GM21367 (cell line): ENCODE results near the gene TMUB1.

Experiments
- ATAC-seq: cut with Tn5 transposase; IDR thresholded peaks from one replicate; pipeline ENCODE4 v1.9.1; 2021; ENCODE audit not compliant: unreplicated experiment

Gene TMUB1

GRCh38 chr7:151086802-151087244, 3.5 kb upstream of the TMUB1 start:
- ATAC-seq: no peak

DNA sequence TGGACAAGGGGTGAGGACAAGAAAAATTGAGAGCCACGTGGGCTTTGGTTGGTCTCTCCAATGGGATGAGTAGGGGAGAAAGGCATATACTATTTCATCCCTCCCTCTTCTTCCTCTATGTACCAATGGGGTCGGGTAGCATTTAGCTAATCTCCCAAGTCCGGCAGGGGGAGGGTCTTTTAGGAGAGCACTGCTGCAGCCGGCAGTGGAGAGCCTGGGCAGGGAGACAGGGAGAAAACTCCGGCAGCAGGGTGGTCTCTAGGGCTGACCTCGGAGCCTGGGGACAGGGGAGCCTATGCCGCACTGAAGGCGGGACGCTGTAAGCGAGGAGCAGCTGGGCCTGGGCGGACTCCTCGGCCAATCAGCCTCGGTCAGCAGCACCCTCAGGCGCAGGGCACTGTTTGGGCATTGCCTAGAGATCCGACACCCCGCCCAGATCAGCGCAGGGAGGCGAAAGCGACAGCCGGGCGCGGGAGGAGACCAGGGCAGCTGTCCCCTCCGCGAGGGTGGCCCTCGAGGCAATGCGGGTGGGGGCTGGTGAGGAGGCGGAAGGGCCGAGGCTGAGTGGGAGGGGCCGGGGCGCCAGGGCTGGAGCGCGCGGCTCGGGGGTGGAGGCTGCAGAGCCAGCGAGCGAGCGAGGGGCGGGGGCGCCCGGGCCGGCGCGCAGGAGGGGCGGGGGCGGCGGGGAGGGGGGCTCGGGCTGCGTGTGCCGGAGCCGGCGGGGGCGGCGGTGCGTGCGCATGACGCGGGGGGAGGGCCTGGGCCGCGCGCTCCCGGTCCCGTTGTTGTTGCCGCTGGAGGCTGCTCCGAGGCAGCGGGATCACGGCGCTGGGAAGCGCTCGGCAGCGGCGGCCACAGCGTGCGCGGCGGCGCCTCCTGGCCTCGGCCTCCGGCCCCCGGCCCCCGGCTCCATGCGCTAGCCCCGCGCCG, 2.7 kb upstream of the TMUB1 start, which contains the start of gene AGAP3:
Gene AGAP3, plus strand, starts transcription at position 785 of the 930 bp plus-strand sequence. CDS start 267 bp downstream, outside the sequence.
- peak; percentile 39 for ATAC-seq

DNA sequence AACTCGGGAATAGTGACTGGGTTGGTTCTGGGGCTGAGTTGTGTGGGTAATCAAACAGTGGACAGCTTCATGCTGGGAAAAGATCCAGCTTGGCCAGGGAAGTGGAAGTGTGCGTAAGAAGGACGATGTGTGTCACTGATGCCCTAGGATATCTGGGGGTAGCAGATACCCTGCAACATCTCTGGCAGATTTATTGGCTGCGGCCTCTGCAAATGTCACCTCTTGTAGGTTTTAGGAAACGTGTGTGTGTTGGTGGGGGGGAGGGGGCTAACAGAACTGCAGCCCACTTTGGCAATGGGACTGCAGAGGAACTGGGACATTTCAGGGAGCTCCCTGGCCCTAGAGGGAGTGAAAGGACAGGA, 2.0 kb upstream of the TMUB1 start:
- no peak for ATAC-seq

- no peak for ATAC-seq
Measured at GRCh38 chr7:151083824-151084160, 499 bp upstream of the TMUB1 start.

- no peak for ATAC-seq
Measured at GRCh38 chr7:151082141-151083070, 887 bp downstream of the TMUB1 start.

DNA sequence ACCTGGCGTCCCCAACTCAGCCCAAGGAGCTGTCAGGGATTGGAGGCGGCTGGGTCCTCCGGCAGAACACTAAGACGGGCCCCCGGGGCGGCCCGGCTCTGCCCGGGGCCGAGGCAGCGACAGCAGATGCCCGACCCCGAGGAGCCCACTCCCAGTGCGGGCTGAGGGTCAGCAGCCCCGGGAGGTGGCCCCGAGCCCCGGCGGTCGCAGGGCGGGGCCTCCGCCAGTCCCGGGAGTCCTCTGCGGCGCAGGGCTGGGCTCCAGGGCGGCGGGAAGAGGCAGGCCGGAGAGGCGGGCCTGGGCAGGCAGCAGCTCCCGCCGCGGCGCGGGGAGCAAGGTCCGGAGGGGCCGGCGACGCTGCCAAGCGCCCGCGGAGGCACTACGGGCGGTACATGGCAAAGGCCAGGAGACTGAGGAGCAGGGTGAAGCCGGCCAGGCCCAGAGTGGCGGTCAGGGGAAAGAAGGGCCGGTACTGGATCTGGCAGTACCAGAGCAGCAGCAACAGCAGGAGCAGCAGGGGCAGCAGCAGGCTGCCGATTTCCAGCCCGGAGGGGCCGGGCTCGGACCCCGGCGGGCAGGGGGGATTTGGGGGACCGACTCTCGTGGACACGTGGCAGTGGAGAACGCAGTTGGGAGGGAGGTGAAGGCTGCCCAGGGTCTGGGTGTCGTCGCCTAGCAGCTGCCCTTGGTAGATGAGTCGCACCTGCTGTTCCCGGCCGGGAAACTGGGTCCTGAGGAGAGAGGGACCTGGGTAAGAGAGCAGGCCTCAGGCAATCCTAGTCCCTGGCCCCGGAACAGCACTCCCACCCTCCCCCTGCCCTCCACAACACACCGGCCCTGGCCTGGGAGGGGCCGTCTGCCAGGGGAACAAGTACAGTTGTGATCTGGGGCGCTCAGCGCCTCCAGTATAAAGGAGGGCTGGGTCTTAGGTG, 1.9 kb downstream of the TMUB1 start:
- ATAC-seq: no peak

- ATAC-seq: peak; percentile 76
Measured at GRCh38 chr7:151080522-151081169, 2.6 kb downstream of the TMUB1 start, which contains the start of gene FASTK. Gene FASTK, minus strand, starts transcription at chr7:151080809. Its CDS starts 43 bp downstream, at chr7:151080766.

DNA sequence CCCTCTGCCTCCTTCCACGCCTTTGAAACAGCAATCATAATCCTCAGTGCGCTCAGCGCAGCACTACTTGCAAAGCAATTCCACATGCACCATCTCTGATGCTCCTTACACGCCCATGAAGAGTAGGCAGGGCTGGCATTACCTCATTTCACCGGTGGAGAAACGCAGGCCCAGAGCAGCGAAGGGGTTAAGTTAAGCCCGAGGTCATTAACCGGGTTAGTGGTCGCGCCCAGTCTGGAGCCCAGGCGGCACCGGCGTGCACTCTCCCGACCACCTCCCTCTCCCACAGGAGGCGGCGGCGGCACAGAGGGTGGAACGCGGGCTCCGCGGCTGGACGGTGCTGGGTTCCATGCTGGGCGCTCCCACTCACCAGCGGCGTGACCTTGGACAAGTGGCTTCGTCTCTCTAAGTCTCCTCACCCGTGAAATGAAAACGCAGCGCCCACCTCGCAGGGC, 3.2 kb downstream of the TMUB1 start:
- peak; percentile 1 for ATAC-seq

DNA sequence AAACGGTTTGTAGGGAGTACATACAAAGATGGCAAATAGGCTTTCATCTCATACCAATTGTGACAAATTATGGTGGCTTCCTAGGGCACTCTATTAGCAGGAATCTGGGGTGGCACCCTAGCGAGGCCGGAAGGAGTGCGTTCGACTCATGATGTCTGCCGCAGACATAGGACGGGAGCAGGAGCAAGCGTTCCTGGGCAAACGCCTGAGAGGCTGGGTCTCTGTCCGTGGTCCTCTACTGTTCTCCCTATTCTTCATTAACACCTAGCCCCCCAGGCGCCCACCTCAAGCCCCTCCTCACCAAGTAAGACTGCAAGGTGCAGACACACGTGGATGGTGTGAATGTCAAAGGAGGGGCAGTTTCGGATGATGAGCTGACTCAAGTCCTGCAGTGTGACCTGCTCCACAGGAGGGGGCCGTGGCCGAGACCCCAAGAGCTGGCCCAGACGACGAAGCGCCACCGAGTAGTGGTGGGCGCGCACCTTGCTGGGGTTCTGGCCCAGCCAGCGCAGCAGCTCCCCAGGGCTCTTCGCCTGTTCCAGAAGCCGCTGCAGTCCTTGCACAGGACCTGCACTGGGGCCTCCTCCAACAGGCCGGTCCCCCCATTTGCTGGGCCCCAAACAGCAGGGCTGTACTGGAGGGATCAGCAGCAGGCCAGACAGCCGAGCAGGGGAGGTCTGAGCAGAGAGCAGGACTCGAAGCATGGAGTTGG, 3.9 kb downstream of the TMUB1 start:
- ATAC-seq: no peak

DNA sequence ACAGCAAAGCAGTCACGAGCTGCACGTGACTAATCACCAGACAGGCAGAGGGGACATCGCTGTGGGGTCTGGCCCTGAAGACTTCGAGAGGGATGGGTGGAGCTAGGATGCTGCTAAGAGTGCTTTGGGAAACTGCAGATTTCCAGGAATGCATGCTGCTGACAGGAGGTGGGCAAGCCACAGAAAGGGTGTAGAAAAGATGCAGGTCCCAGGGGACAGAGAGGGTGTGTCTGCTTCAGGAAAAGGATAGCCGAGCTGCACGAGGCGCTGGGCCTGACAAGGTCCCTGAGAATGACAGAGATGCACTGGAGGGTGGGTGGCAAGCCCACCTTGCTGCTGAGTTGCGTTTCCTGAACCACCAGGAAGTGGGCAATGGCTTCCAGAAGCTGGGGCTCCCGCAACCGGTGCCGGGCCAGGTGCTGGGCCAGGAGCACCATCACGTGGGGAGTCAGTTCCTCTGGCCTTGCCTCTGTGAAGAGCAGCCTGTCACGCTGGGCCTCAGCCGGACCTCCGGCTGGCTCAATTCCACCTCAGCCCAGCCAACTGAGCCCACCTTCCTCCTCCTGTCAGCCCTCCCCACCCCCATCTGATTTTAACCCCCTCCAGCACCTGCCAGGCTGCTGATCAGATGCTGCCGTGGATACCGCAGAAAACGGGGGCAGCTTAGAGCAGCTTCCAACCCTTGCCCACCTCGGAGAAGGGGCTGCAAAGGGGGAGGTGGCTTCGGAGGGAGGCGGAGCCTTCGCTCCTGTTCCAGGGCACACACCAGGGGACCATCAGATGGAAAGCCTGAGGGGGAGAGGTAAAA, 4.9 kb downstream of the TMUB1 start:
- ATAC-seq: no peak

DNA sequence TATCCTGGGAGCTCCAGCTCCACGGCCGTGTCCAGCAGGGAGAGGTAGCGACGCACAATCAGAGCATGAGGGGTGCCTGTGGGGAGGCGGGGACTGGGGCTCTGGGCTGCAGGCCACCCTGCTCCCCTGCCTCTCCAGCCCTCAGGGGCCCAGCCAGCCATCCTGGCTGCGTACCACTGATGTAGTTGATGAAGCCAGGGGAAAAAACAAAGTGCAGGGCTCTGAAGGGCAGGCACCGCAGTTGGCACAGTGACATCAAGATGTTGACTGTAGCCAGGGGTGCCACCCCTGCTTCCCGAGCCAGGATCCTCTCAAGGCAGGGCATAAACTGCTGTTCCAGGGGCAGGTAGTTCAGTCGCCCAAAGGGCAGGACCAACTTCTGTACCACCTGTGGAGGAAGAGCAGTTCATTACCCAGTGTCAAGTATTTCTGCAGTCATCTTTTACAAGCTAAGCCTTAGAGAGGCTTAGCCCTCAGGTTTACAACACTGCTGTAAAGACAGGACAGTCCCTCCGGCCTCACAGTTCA, 5.5 kb downstream of the TMUB1 start:
- no peak for ATAC-seq

- no peak for ATAC-seq
Measured at GRCh38 chr7:151076863-151077704, 6.2 kb downstream of the TMUB1 start.

GRCh38 chr7:151075978-151076426, 7.3 kb downstream of the TMUB1 start:
- no peak for ATAC-seq

DNA sequence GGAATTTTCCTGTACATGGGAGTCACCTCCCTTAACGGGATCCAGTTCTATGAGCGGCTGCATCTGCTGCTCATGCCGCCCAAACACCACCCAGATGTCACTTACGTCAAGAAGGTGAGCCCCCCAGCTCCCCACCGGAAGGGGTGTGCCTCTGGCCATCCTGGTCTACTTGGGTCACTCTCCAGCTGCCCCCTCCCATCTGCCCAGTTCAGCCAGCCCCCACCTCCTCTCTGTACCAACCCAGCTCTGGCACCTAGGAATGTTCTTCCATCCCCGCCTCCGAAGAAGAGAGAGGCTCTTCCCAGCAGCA, 7.7 kb downstream of the TMUB1 start:
- no peak for ATAC-seq

DNA sequence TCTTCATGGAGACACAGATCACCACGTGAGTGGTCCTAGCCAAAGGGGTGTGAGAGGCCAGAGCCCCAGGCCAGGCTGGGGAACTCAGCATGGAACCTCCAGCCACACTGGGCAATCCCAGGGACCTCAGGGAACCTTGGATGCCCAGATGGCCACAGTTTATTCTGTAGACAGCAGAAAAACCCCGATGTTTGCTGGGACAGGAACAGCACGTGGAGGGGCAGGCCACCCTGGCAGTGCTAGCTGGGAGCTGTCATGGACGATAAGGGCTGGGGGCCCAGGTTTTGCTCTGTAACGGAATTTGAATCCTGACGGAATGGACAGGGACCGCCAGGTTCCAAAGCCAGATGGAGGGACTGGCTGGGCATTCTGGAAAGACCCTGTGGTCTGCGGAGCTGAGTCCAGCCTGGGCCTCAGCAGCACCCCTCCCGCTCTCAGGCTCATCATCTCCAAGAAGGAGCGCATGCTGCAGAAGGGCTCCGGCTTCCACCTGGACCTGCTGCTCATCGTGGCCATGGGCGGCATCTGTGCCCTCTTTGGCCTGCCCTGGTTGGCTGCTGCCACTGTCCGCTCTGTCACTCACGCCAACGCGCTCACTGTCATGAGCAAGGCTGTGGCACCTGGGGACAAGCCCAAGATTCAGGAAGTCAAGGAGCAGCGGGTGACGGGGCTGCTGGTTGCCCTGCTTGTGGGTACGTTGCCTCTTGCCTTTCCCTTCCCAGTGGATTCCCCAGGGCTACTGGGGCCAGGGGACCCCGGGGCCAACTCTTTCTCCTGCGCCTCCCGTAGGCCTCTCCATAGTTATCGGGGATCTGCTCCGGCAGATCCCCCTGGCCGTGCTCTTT, 8.3 kb downstream of the TMUB1 start:
- no peak for ATAC-seq

- ATAC-seq: no peak
Measured at GRCh38 chr7:151073990-151074389, 9.3 kb downstream of the TMUB1 start.
